HG02798 (cell line): ENCODE results near the gene ABCA2.
A peak's percentile ranks its signal among the peaks of the same experiment; 100 is the strongest.

Source experiments
- ATAC-seq: cut with Tn5 transposase; IDR thresholded peaks from one replicate; pipeline ENCODE4 v1.9.1; 2021; ENCODE audit warnings: mild to moderate bottlenecking; ENCODE audit not compliant: unreplicated experiment, poor library complexity

ABCA2 gene, protein sequence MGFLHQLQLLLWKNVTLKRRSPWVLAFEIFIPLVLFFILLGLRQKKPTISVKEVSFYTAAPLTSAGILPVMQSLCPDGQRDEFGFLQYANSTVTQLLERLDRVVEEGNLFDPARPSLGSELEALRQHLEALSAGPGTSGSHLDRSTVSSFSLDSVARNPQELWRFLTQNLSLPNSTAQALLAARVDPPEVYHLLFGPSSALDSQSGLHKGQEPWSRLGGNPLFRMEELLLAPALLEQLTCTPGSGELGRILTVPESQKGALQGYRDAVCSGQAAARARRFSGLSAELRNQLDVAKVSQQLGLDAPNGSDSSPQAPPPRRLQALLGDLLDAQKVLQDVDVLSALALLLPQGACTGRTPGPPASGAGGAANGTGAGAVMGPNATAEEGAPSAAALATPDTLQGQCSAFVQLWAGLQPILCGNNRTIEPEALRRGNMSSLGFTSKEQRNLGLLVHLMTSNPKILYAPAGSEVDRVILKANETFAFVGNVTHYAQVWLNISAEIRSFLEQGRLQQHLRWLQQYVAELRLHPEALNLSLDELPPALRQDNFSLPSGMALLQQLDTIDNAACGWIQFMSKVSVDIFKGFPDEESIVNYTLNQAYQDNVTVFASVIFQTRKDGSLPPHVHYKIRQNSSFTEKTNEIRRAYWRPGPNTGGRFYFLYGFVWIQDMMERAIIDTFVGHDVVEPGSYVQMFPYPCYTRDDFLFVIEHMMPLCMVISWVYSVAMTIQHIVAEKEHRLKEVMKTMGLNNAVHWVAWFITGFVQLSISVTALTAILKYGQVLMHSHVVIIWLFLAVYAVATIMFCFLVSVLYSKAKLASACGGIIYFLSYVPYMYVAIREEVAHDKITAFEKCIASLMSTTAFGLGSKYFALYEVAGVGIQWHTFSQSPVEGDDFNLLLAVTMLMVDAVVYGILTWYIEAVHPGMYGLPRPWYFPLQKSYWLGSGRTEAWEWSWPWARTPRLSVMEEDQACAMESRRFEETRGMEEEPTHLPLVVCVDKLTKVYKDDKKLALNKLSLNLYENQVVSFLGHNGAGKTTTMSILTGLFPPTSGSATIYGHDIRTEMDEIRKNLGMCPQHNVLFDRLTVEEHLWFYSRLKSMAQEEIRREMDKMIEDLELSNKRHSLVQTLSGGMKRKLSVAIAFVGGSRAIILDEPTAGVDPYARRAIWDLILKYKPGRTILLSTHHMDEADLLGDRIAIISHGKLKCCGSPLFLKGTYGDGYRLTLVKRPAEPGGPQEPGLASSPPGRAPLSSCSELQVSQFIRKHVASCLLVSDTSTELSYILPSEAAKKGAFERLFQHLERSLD (N-terminal part only)

DNA sequence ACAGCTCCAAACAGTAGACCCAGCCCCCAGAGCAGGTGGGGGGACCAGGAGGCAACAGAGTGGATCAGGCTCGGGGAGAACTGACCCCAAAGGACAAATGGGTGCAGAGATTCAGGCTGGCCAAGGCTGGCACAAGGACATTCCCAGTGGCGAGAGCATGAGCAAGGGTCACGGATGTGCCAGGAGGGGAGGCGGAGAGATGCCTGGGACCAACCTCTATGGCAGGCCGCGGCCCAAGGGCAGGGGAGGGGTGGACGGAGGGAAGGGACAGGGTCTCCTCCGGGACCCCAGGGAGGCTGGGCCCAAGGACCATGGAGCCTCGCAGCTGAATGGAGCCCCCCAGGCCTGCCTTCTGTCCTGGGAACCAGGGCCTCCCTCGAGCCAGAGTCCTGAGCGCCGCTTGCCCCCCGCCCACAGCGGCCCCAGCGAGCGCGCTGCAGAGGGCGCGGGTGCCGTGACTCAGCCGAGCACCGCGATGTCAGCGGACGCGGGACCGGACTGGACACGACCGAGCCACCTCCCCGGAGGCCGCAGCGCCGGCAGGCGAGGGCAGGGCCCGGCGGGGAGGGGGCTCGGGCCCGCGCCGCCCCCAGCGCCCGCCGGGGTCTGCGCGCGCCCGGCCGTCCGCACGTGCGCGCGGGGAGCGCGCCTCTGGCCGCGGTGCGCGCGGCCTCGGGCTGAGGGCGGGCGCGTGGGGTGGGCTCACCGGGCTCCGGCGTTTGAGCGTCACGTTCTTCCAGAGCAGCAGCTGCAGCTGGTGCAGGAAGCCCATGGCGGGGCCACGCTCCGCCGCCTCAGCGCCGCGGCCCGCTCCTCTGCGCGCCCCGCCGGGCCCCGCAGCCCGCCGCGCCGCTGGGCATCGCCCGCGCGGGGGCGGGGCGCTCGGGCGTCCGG lies at the start of gene ABCA2:
Gene ABCA2 (minus strand): TSS at position 869 of the 894 bp plus-strand sequence. CDS start 97 bp downstream, at position 772.
- no peak for ATAC-seq

DNA sequence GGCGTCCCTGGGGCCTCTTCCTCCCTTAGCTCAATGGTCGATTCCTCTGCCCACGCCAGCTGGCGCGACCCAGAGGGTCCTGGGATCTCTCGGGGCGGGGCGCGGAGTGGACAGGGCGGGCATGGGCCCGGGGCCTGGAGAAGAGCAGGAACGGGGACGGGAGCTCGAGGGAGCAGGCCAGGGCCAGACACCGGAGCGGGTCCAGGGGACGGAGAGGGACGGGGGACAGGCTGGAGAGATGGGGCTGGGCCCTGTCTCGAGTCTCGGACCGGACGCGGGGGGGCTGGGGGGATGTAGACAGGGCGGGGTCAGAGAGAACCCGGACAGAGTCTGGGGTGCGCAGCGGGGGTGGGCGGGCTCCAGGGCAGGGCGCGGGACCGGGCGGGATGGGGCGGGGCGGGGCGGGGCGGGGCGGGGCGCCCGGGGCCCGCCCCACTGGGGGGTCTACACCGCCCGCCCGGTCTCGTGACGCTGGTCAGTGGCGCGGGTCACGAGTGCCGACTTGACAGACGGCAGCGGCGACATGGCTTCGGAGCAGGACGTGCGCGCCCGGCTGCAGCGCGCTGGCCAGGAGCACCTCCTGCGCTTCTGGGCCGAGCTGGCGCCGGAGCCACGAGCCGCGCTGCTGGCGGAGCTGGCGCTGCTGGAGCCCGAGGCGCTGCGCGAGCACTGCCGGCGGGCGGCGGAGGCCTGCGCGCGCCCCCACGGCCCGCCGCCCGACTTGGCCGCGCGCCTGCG lies 49.1 kb upstream of the ABCA2 start, which contains the start of gene UAP1L1:
Gene UAP1L1 (plus strand): TSS at position 508 of the 738 bp plus-strand sequence. CDS start 16 bp downstream, at position 524.
- peak; percentile 71 for ATAC-seq

DNA sequence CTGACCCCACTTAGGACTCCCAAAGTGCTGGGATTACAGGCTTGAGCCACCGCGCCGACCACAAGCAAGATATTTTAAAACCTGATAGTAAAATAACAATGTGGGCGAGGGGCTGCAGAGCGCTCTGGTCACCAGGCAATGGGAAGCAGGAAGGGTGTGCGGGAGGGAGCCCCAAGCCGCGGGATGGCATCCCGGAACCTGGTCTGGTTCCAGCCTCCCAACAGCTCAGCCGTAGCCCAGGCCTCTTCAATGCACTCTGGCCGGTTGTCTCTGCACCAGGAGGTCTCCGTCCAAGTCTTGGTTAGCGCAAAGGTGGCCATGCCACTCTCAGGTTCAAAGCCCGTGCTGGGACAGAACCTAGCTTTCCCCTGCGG lies 48.6 kb upstream of the ABCA2 start:
- no peak for ATAC-seq

DNA sequence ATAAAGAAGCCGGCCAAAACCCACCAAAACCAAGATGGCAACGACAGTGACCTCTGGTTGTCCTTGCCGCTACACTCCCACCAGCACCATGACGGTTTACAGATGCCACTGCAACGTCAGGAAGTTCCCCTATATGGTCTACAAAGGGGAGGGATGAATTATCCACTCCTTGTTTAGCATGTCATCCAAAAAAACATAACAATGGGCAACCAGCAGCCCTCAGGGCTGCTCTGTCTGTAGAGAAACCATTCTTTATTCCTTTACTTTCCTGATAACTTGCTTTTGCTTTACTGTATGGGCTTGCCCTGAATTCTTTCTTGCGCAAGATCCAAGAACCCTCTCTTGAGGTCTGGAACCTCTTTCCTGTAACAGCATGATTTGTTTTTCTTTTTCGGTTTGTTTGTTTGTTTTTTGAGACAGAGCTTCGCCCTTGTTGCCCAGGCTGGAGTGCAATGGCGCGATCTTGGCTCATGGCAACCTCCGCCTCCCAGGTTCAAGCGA lies 47.3 kb upstream of the ABCA2 start:
- no peak for ATAC-seq

DNA sequence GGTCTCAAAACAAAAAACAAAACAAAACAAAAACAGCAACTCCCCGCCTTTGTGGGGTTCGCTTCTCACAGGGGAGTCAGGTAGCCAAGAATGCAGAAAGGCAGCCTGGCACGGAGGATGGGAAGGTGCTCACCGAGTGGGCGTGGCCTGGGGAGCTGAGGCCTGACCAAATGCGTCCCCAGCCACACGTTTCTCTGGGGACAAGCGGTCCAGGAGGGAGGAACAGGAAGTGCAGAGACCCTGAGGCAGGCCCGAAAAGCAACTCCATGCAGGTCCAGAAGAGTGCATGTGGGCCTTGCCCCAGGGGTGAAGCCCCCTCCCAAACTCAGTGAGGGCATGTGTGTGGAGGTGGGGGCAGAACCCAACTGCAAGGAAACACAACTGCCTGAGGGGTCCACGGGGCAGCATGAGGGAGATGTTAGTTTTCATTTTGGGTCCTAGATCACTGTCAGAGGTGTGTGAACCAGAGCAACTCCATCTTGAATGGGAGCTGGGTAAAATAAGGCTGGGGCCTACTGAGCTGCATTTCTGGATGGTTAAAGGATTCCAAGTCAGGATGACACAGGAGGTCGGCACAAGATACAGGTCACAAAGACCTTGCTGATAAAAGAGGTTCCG lies 46.7 kb upstream of the ABCA2 start:
- ATAC-seq = no peak

DNA sequence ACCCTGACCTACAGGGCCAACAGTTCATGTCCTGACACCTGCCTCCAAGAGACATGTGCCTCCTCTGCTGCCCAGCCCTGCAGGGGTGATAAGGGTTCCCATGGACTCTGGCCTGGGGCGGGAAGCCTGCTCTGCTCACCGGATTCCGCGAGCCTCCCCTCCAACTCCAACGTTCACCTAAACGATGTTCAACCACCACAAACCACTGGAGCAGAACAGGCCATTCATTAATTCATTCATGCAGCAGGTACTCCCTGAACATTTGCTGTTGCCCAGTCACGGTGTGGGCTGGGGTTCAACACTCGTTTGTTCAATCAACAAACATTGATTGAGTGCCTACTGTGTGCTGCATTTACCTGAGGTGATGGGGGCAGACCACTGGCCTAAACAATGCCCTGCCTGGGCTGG lies 46.0 kb upstream of the ABCA2 start:
- no peak for ATAC-seq

DNA sequence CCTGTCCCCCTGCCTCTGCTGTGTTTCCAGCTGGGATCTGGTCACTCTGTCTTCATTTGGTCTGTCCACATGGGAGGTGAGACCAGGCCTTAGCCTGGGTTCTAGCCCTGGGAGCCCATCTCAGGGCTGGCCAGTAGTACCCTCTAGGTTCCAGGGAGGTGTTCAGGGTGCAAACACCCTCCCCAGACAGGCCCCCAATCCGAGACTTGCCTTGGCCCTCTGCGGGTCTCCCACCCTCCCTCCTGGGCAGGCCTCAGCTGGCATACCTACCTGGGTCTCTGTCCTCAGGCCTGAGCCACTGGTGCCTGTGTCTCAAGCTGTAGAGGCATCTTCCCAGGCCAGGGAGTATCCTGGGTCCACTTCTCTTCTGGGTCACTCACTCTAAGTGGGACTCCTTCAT lies 43.2 kb upstream of the ABCA2 start:
- ATAC-seq = no peak

DNA sequence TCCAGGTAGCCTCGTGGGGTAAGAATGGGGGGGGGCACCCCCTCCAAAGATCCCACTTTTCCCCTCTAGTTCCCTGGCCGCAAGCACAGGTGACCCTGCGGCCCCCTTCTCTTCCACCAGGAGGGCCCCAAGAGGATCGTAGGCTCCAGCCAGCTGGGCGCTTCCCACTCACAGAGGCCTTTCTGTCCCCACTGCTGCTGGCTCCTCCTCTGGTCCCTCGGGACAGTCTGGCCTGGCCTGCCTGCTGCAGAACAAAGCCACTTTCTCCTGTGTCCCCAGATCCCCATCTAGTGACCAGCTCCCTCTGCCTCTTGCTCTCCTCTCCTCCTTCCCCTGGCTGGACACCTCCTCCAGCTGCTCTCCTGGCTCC lies 42.9 kb upstream of the ABCA2 start:
- ATAC-seq = no peak

DNA sequence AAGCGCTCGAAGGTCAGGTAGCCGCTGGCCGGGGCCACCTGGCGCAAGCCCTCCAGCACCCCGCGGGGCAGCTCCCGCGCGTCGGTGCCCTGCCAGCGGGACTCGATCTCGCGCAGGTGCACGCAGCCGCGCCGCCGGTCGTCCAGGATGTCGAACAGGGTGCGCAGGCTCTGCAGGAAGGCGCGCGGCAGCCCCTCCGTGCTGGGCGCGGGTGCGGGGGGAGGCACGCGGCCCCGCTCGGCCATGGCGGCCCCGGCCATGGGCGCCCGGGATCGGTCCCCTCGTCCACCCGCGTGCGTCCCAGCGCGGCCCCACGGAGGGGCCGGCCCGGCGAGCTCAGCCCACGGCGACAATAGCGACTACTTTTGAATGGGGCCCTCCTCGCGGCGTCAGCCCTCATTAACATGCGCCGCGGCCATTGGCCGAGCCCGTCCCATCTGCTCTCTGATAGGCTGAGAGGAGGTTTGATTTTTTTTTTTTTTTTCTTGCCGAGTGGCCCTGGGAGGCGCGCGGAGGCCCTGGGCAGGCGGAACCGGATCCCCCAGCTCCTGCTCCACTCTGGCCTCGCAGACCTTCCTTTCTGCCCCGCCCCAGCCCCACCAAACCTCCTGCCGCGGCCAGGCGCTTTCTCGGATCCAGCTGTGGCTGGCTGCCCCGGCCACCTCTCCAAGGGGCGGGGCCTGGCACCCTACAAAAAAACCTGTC lies 42.3 kb upstream of the ABCA2 start, which contains the start of gene SAPCD2:
Gene SAPCD2 (minus strand): TSS at position 357 of the 705 bp plus-strand sequence. CDS start 97 bp downstream, at position 260.
- ATAC-seq = peak; percentile 82

DNA sequence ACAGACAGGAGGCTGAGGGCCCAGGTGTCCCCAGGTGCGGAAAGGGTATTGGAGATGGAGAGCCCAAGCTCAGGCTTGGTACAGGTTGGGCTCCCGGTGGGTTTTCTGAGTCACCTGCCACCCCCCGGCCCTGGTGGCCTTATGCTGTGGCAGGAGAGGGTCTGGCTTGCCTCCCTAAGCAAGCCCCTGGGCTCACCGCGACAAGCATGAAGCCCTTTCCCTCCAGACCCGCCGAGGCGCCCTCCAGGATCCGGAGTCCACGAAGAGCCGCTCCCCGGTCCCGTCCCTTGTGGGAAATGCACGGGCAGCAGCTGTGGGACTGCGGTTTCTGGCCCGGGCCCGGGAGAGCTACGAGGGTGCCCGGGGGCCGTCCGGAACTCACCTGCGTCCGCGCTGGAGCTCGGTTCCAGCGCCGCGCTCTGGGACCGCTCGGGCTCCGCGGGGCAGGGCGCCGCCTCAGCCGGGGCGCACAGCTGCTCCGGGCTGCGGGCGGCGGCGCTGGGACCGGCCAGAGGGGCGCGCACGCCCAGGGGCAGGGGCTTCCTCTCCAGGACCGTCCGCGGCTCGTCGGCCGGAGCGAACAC lies 41.6 kb upstream of the ABCA2 start:
- ATAC-seq = peak; percentile 7

DNA sequence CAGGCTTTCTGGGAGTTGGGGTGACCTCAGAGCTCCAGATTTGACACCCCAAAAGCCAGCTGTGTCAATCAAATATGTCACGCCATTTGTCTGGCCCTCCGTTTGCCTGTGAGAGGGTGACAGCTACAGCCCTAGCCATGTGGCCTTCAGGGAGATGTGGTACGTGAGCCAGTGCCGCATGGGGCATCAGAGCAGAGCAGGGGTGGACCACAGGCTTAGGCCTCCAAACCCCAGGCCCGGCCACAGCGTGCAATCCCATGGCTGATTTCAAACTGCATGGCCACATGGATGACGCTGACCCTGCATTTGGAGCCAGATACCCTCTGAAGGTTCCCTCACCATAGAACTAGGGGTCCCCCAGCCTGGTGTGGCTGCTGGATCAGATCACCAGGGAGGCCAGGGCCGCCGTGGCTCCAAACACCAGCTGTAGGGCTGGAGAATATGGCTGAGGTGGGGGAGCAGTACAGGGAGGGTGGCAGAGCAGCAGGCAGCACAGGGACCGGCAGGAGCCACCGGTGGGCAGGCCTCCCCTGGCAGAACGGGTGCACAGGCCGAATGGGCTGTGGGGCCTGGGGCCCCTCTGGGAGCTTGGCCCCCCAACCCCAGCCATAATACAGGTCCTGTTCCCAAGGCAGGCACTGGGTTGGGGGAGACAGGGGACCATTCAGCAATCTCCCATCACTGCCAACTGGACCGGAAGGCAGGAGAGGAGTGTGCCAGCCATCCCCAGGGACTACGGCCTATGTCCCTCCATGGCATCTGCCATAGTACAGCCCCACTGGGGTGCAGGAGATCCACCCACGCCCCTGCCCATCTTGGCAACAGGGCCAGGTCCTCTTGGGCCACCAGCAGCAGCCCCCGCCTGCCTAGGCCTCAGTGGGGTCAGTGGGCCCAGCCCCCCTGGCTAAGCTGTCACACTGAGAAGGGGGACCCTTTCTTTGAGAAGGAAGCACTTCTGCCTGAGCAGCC lies 40.8 kb upstream of the ABCA2 start:
- ATAC-seq = no peak

DNA sequence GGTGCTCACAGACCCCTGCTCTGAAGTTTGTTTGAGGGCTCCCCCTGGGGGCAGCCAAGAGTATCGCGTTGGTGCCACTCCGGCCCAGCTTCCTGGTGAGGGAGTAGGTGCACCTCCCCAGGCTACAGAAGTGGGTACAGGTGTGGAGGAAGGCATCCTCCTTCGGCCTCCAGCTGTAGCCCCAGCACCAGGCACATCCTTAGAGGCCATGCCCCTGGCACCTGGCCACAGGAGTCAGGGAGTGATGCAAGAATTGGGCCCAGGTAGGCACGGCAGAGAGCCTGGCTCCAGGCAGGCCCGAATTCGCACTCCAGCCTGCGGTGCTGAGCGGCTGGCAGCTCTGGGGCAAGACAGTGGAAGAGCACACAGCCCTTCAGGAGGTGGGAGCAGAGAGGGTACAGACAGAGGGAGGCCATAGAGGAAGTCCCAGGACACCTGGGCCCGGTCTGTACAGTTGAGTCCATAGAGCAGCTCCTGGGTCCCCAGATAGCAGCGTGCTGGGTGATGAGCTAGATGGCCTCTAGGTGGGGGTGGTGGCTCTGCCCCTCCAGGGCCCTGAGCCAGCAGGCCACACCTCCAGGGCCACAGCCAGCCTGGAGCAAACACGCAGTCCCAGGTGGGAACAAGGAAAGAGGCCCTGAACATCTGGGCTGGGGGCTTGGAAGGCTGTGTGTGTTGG lies 40.0 kb upstream of the ABCA2 start:
- peak; percentile 37 for ATAC-seq

DNA sequence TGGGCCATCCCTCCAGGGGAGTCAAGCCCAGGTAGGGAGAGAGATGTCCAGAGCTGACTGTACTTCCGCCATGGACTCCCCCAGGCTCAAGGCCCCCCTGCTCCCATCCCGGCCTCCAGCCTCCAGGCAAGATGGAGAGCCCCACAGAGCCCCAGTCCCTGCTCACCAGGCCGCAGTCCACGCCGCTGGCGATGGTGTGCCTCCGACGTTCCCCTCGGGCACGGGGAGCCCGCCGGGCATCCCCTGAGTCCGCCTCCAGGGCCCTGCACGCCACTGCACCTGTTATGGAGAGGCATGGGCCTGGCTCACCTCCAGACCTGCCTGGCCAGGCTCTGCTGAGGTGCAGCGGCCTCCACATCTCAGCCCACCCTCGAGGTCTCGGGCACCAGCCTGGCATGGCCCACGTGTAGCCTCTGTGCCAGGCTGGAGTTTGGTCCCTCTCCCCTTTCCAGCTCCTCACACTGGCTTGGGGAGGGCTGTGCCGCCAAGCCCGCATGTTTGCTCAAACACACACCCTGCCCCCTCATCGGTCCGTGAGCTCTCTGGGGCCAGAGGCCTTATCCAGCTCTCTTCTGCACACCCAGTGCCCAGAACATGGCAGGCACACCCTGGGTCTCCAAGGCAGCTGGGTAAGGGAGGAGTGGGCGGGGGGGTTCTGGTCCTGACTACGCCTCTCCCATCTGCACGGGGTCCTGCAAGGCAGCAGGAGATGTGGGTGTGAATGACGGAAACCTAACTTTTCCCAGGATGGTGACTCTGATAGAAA lies 38.2 kb upstream of the ABCA2 start:
- ATAC-seq = no peak

DNA sequence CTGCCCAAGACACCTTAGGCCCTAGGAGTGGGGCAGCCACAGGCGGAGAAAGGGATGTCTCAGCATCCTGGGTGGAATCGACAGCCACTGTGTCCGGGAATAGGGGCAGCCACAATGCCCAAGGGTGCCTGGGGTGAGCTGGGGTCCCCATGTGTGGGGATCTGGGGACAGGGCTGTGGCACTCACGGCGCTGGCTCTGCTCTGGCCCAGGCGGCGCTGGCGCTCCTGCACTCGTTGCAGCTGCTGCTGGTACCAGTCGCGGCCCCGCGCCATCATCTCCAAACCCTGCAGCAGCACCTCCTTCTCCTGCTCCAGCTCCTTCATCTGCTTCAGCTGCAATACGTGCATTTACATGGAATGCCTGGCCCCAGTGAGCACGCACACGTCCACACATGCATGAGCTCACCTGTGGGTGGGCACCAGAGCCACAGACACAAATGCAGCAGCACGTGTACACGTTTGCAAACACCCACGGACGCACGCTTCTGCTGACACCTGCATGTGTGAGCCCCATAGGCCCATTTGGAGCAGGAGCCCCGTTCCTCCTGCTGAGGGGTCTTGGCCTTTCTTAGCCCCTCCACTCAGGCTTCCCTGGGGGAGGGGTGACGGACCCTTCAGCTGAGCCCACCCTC lies 37.4 kb upstream of the ABCA2 start:
- no peak for ATAC-seq
